Chondrocyte (in vitro differentiated cells): Measurements from ENCODE around the gene SLC10A7. TPM values are rescaled to one million over a fixed set of nuclear protein-coding genes. Genes with fewer than 3 reads are reported as not detected.

Experiments used
- DNase-seq: peaks from one replicate; pipeline ENCODE4 v3.0.0; 2021; ENCODE audit warnings: mixed read lengths, low spot score
- H3K27ac Mint-ChIP-seq: one replicate; pipeline ENCODE4 v1.8.0; 2021; ENCODE audit warnings: mild to moderate bottlenecking, moderate library complexity, mixed read lengths; ENCODE audit not compliant: unreplicated experiment
- H3K27me3 Mint-ChIP-seq: 2 replicates; pipeline ENCODE4 v1.8.0; 2021; ENCODE audit warnings: low read depth, mixed read lengths
- H3K36me3 Mint-ChIP-seq: 2 replicates; pipeline ENCODE4 v1.8.0; 2021; ENCODE audit warnings: low read depth, mixed read lengths
- H3K4me1 Mint-ChIP-seq: 2 replicates; pipeline ENCODE4 v1.8.0; 2021; ENCODE audit warnings: low read depth, mild to moderate bottlenecking, mixed read lengths
- H3K4me3 Mint-ChIP-seq: one replicate; pipeline ENCODE4 v1.8.0; 2021; ENCODE audit warnings: mild to moderate bottlenecking, moderate library complexity, mixed read lengths; ENCODE audit not compliant: unreplicated experiment
- H3K9me3 Mint-ChIP-seq: 2 replicates; pipeline ENCODE4 v1.8.0; 2021; ENCODE audit warnings: low read depth, mixed read lengths
- CTCF ChIP-seq: fragments of 200-600 bp; sonication (generic); IDR thresholded peaks from 2 replicates; pipeline ENCODE4 v1.5.0; 2021; ENCODE audit warnings: antibody characterized with exemption, mild to moderate bottlenecking, moderate library complexity
- total RNA-seq: library from RNA; stranded (reverse); gene quantifications from 3 replicates; pipeline ENCODE4 v1.2.1, GENCODE V29; 2021

Gene SLC10A7
- total RNA-seq, 1 donor from 2014 or later: 7.6 TPM

- no peaks in the 10 kb centered on the region for H3K4me1 Mint-ChIP-seq
- peaks cover 2% of the 10 kb centered on the region for H3K36me3 Mint-ChIP-seq
- no peak for TF ChIP-seq CTCF
- no peak overlapping the region for H3K27ac Mint-ChIP-seq
- no peaks in the 10 kb centered on the region for H3K27me3 Mint-ChIP-seq
- no peak for DNase-seq
- H3K9me3 Mint-ChIP-seq: no peaks in the 10 kb centered on the region
- no peak overlapping the region for H3K4me3 Mint-ChIP-seq
Measured at GRCh38 chr4:146428298-146428697, 93.4 kb downstream of the SLC10A7 start.

- H3K27ac Mint-ChIP-seq: no peak overlapping the region
- no peak for TF ChIP-seq CTCF
- no peaks in the 10 kb centered on the region for H3K9me3 Mint-ChIP-seq
- H3K36me3 Mint-ChIP-seq: no peaks in the 10 kb centered on the region
- no peak for DNase-seq
- peaks cover 8% of the 10 kb centered on the region for H3K4me1 Mint-ChIP-seq
- H3K27me3 Mint-ChIP-seq: no peaks in the 10 kb centered on the region
- no peak overlapping the region for H3K4me3 Mint-ChIP-seq
Measured at GRCh38 chr4:146417822-146418221, 103.9 kb downstream of the SLC10A7 start.

DNA sequence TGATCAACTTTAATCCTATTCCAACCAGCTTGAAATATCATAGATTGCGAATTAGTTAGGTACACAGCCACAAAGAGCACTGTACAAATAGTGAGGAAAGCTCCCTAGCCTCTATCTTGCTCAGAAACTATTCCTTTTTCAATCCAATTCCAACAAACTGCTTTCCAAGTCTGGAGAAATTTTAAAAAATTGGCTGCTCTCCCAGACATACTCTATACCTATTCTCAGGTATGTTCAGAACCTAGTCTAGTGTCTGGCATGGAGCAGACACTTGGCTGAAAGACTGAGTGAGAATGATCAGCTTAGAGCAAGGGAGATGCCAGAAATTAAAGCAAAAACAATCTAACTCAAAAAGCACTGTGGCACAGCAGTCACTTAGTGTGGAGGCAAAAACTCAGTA, 105.9 kb downstream of the SLC10A7 start:
- TF ChIP-seq CTCF: no peak
- H3K27ac Mint-ChIP-seq: no peak overlapping the region
- no peaks in the 10 kb centered on the region for H3K9me3 Mint-ChIP-seq
- H3K4me3 Mint-ChIP-seq: no peak overlapping the region
- no peaks in the 10 kb centered on the region for H3K36me3 Mint-ChIP-seq
- DNase-seq: no peak
- peaks cover 8% of the 10 kb centered on the region for H3K4me1 Mint-ChIP-seq
- H3K27me3 Mint-ChIP-seq: no peaks in the 10 kb centered on the region

DNA sequence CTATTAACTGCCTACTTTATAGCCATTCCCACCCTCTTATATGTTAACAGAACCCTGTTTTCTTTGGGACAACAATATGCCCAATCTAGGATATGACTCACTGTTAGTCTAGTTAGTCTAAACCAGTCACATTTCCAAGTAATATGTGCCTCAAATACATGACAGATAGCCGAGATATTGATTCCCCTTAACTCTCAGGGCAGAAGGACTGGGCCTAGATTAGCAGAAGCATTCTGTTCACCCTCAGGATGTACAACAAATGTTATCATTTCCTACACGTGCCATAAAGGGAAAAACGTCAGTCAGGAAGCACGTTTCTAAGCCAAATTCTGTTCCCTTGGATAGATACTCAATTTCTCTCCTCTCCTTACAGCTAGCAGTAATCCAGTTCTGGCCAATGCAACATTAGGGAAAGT, 114.1 kb downstream of the SLC10A7 start:
- Mint-ChIP-seq H3K36me3 (no peaks in the 10 kb centered on the region), H3K27ac (no peak overlapping the region), H3K4me1 (peaks cover 9% of the 10 kb centered on the region), H3K9me3 (no peaks in the 10 kb centered on the region), H3K27me3 (no peaks in the 10 kb centered on the region), H3K4me3 (no peak overlapping the region)
- DNase-seq: no peak
- TF ChIP-seq CTCF: no peak

DNA sequence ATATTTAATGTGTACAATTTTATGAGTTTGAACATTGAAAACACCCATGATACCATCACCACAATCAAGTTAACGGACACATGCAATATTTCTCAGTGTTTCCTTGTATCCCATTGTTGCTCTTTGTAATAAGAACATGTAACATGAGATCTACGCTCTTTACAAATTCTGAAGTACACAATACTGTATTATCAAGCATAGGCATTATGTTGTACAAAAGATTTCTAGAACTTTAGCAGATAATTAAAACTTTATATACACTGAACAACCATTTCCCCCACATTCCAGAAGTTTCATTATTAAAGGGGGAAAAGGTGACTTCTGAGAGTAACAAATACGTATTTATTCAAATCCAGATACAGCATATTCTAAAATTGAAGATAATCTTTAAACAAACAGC, 114.5 kb downstream of the SLC10A7 start:
- H3K4me1 Mint-ChIP-seq: peaks cover 9% of the 10 kb centered on the region
- H3K9me3 Mint-ChIP-seq: no peaks in the 10 kb centered on the region
- H3K27me3 Mint-ChIP-seq: no peaks in the 10 kb centered on the region
- no peak overlapping the region for H3K27ac Mint-ChIP-seq
- H3K36me3 Mint-ChIP-seq: no peaks in the 10 kb centered on the region
- no peak for TF ChIP-seq CTCF
- no peak overlapping the region for H3K4me3 Mint-ChIP-seq
- DNase-seq: no peak
